HepG2 (cell line): ENCODE measurements around the gene OR1N2. TPM values are rescaled to one million over a fixed set of nuclear protein-coding genes. Genes with fewer than 3 reads are reported as not detected.

ENCODE experiments used
- ATAC-seq: fragments of 200-7000 bp; cut with Tn5 transposase; 3 replicates; pipeline ENCODE4 v1.9.1; 2020; ENCODE audit warnings: mild to moderate bottlenecking, moderate library complexity
- BruUV-seq: library from RNA; stranded (reverse); fragments of 400-500 nt; replicated peaks from 2 replicates; lab custom pipeline; 2021; lab: Mats Ljungman, UMichigan
- CTCF ChIA-PET: fragments of 300-600 bp; formaldehyde crosslinking; extraction: SDS; loops from one replicate; lab custom pipeline; 2021; ENCODE audit warnings: low total read pairs, inconsistent platforms, low intra/inter-chr PET ratio; lab: Yijun Ruan, JAX
- POLR2A ChIA-PET: fragments of 350-600 bp; sonication (Branson Sonifier 250); formaldehyde crosslinking; loops from one replicate; lab custom pipeline; 2020; ENCODE audit warnings: antibody characterized with exemption, inconsistent platforms; lab: Yijun Ruan, JAX
- DNase-seq: peaks from one replicate; pipeline ENCODE4 v3.0.0-alpha.2; 2015; ENCODE audit warnings: low spot score
- FAIRE-seq: peaks from 3 replicates; lab custom pipeline; 2011; peaks lifted over from hg19 to GRCh38; lab: Jason Lieb, UNC
- H2AFZ ChIP-seq: one replicate; pipeline ENCODE4 v1.6.1; 2011; ENCODE audit warnings: low read length, inconsistent platforms
- H3K27ac ChIP-seq: fragments of 300-600 bp; 3 replicates; pipeline ENCODE4 v1.8.0; 2011; ENCODE audit warnings: mixed run types, mild to moderate bottlenecking, mixed read lengths, low read length, inconsistent platforms; ENCODE audit not compliant: insufficient read depth; ENCODE audit errors: extremely low read length
- H3K27me3 ChIP-seq, 2 experiments: fragments of 200-600 bp in 1 of 2; 2 replicates in 1 of 2; 3 replicates in 1 of 2; pipeline versions ENCODE4 v1.6.0 to v1.8.0; 2011; ENCODE audit warnings: low read length in 2 of 2, mild to moderate bottlenecking in 2 of 2, moderate library complexity in 2 of 2, inconsistent platforms in 1 of 2; ENCODE audit not compliant: insufficient read depth in 2 of 2, control insufficient read depth in 1 of 2
- H3K36me3 ChIP-seq, 2 experiments: fragments of 200-600 bp in 1 of 2; replicated peaks in 1 of 2; 2 replicates in 1 of 2; 3 replicates in 1 of 2; pipeline versions ENCODE4 v1.5.1 to v1.8.0; 2011; ENCODE audit warnings: low read length in 2 of 2, inconsistent platforms in 1 of 2; ENCODE audit not compliant: insufficient read depth in 2 of 2, control insufficient read depth in 1 of 2
- H3K4me1 ChIP-seq: 2 replicates; pipeline ENCODE4 v1.5.1; 2012; ENCODE audit warnings: low read length, inconsistent platforms; ENCODE audit not compliant: insufficient read depth
- H3K4me2 ChIP-seq: 2 replicates; pipeline ENCODE4 v1.6.0; 2011; ENCODE audit warnings: low read depth, low read length, inconsistent platforms
- H3K4me3 ChIP-seq, 3 experiments: fragments of 200-600 bp in 1 of 3; sonication (generic), shearing (Covaris generic) in 1 of 3; replicated peaks in 1 of 3; 2 replicates each; pipeline ENCODE4 v1.5.1; 2011 to 2016; ENCODE audit warnings: low read length in 3 of 3, inconsistent platforms in 2 of 3, low read depth in 2 of 3, mild to moderate bottlenecking in 2 of 3, control low read depth in 1 of 3, mixed read lengths in 1 of 3; ENCODE audit not compliant: insufficient read depth in 1 of 3
- H3K79me2 ChIP-seq: one replicate; pipeline ENCODE4 v1.6.1; 2011; ENCODE audit warnings: low read length, inconsistent platforms; ENCODE audit not compliant: insufficient read depth
- H3K9ac ChIP-seq: 2 replicates; pipeline ENCODE4 v1.6.0; 2011; ENCODE audit warnings: mild to moderate bottlenecking, low read depth, low read length, inconsistent platforms; ENCODE audit not compliant: insufficient read depth
- H3K9me3 ChIP-seq: 2 replicates; pipeline ENCODE4 v1.5.1; 2012; ENCODE audit warnings: mild to moderate bottlenecking, low read length
- H4K20me1 ChIP-seq: 2 replicates; pipeline ENCODE4 v1.6.0; 2011; ENCODE audit warnings: inconsistent platforms, mild to moderate bottlenecking, low read length, moderate library complexity; ENCODE audit not compliant: insufficient read depth
- ARHGAP35 ChIP-seq: sonication (generic); formaldehyde crosslinking; IDR thresholded peaks from 2 replicates; pipeline ENCODE4 v1.9.0; 2022; ENCODE audit warnings: mild to moderate bottlenecking, inconsistent platforms, moderate library complexity, missing genetic modification reagents, borderline replicate concordance
- HCFC1 ChIP-seq: fragments of 150-350 bp; IDR thresholded peaks from 2 replicates; pipeline ENCODE4 v1.6.1; 2014; ENCODE audit warnings: low read depth, low read length
- PITX1 ChIP-seq: sonication (generic); formaldehyde crosslinking; IDR thresholded peaks from 2 replicates; pipeline ENCODE4 v1.5.1; 2020; ENCODE audit warnings: mild to moderate bottlenecking, missing genetic modification reagents
- STAT5B ChIP-seq: sonication (generic); formaldehyde crosslinking; IDR thresholded peaks from 2 replicates; pipeline ENCODE4 v1.4.0; 2020; ENCODE audit warnings: missing genetic modification reagents
- U2AF1 ChIP-seq: fragments of 200-400 bp; formaldehyde crosslinking; optimal IDR thresholded peaks from 2 replicates; pipeline ENCODE3; 2017; ENCODE audit warnings: mild to moderate bottlenecking, low read depth, low read length
- ZNF362 ChIP-seq: sonication (generic); formaldehyde crosslinking; IDR thresholded peaks from 2 replicates; pipeline ENCODE4 v1.4.0; 2020; ENCODE audit warnings: missing genetic modification reagents, mild to moderate bottlenecking, borderline replicate concordance
- ZNF543 ChIP-seq: sonication (generic); formaldehyde crosslinking; IDR thresholded peaks from 2 replicates; pipeline ENCODE4 v1.4.0; 2020; ENCODE audit warnings: mild to moderate bottlenecking, missing genetic modification reagents
- ZNF564 ChIP-seq: sonication (generic); formaldehyde crosslinking; IDR thresholded peaks from 2 replicates; pipeline ENCODE4 v1.8.1; 2023; ENCODE audit warnings: mild to moderate bottlenecking, missing genetic modification reagents
- ZNF670 ChIP-seq: sonication (generic); formaldehyde crosslinking; IDR thresholded peaks from 2 replicates; pipeline ENCODE4 v1.8.0; 2022; ENCODE audit warnings: mild to moderate bottlenecking, missing genetic modification reagents, borderline replicate concordance
- ZNF784 ChIP-seq: sonication (generic); formaldehyde crosslinking; IDR thresholded peaks from 2 replicates; pipeline ENCODE4 v1.5.1; 2020; ENCODE audit warnings: missing genetic modification reagents, mild to moderate bottlenecking, borderline replicate concordance
- ZSCAN30 ChIP-seq: sonication (generic); formaldehyde crosslinking; IDR thresholded peaks from 2 replicates; pipeline ENCODE4 v1.5.0; 2020; ENCODE audit warnings: mild to moderate bottlenecking, missing genetic modification reagents
- WGBS: methylation state at CpG from one replicate; pipeline ENCODE4 v1.1.6; 2017; ENCODE audit warnings: low lambda C conversion rate; 5-methylcytosine and 5-hydroxymethylcytosine counted together
- in situ Hi-C: cut with HindIII; loops from 2 replicates; pipeline ENCODE4 v1.10.0; 2017; ENCODE audit warnings: low pct_unique_long_range_greater_than_20kb; ENCODE audit not compliant: extremely low pct_ligation_motif_present
- intact Hi-C: fragments of 100-400 bp; cut with micrococcal nuclease; formaldehyde crosslinking; loops from one replicate; pipeline ENCODE4 v1.10.0; 2022; ENCODE audit not compliant: unreplicated experiment
- polyA plus RNA-seq, 8 experiments: library from polyadenylated mRNA; depleted of rRNA in 3 of 8; stranded (reverse) in 7 of 8; unstranded in 1 of 8; fragments of >200 nt; fragmentation: Illumina TruSeq in 4 of 8; extraction: Trizol in 4 of 8; gene quantifications; 2 replicates each; pipeline versions ENCODE4 v1.2.1 to v1.2.3, GENCODE V29; 2011 to 2016; ENCODE audit warnings: low read depth in 4 of 8, missing spikeins in 1 of 8, mixed read lengths in 1 of 8; ENCODE audit not compliant: insufficient read depth in 1 of 8
- total RNA-seq, 5 experiments: library from RNA; depleted of rRNA; stranded (reverse); fragments of >200 nt; fragmentation: Illumina TruSeq; extraction: Trizol; gene quantifications; 2 replicates each; pipeline ENCODE4 v1.2.3, GENCODE V29; 2016; ENCODE audit warnings: low read depth in 1 of 5
- TF ChIP-seq, protein P1 (sequence below): sonication (generic); formaldehyde crosslinking; IDR thresholded peaks from 2 replicates; pipeline ENCODE4 v1.9.0; 2021; ENCODE audit warnings: missing genetic modification reagents, mild to moderate bottlenecking, borderline replicate concordance

OR1N2 gene
- total and polyA plus RNA-seq, 2 of the 13 experiments (the other 11 are each of a cell fraction or from before 2014, with no cell fraction given): not detected

DNA sequence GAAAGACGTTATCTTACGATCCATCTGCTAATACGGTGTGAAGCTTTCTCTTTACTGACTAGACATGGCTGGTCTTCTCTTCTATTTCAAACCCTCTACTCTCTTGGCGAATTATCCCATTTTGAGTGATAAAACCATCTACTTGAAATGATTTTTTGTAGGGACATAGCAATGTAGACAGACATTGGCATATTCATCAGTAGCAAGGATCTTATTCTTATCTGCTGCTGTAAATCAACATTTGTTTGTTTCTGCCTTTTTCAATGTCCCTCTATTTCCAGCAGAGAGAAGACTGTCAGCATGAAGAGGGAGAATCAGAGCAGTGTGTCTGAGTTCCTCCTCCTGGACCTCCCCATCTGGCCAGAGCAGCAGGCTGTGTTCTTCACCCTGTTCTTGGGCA lies 34.1 kb upstream of the OR1N2 start, which contains the start of gene OR1J4:
OR1J4 (plus strand) TSS at position 301 of the 400 bp plus-strand sequence; CDS start at position 301, 0 bp downstream.
- in situ Hi-C loops: no loop called here
- 48% methylated on average over 4 of the region's 4 CpGs for WGBS
- TF ChIP-seq ZNF362 (no peak), ARHGAP35 (CRISPR knock-in tag) (no peak), U2AF1 (no peak), ZNF784 (CRISPR knock-in tag) (no peak), STAT5B (CRISPR knock-in tag) (no peak), ZNF564 (CRISPR knock-in tag) (no peak), ZNF670 (CRISPR knock-in tag) (no peak), ZSCAN30 (CRISPR knock-in tag) (no peak), HCFC1 (no peak), PITX1 (CRISPR knock-in tag) (no peak), ZNF543 (CRISPR knock-in tag) (no peak)
- TF ChIP-seq, protein P1, sequence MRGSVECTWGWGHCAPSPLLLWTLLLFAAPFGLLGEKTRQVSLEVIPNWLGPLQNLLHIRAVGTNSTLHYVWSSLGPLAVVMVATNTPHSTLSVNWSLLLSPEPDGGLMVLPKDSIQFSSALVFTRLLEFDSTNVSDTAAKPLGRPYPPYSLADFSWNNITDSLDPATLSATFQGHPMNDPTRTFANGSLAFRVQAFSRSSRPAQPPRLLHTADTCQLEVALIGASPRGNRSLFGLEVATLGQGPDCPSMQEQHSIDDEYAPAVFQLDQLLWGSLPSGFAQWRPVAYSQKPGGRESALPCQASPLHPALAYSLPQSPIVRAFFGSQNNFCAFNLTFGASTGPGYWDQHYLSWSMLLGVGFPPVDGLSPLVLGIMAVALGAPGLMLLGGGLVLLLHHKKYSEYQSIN (CRISPR knock-in tag): no peak
- FAIRE-seq (no peak), ATAC-seq (no peak), DNase-seq (no peak)
- no TSS peak for BruUV-seq
- ChIA-PET CTCF (no interaction called here), POLR2A (no interaction called here)
- intact Hi-C loops: no loop called here
- Histone ChIP-seq H3K4me2 (no peak within 1 kb of the TSS), H3K4me3 (no peak within 1 kb of the TSS), H3K9me3 (no peaks in the 10 kb centered on the region), H4K20me1 (no peaks in the 10 kb centered on the region), H3K79me2 (no peaks in the 10 kb centered on the region), H3K27me3 (peaks cover 0 to 2% of the 10 kb centered on the region in 2 experiments; a peak in 1 of 5 replicates), H3K36me3 (no peaks in the 10 kb centered on the region), H3K27ac (no peak within 1 kb of the TSS), H2AFZ (no peak within 1 kb of the TSS), H3K9ac (no peak within 1 kb of the TSS), H3K4me1 (no peaks in the 10 kb centered on the region)
